Measurements from ENCODE around the gene TGFBR3.

TGFBR3 gene

DNA sequence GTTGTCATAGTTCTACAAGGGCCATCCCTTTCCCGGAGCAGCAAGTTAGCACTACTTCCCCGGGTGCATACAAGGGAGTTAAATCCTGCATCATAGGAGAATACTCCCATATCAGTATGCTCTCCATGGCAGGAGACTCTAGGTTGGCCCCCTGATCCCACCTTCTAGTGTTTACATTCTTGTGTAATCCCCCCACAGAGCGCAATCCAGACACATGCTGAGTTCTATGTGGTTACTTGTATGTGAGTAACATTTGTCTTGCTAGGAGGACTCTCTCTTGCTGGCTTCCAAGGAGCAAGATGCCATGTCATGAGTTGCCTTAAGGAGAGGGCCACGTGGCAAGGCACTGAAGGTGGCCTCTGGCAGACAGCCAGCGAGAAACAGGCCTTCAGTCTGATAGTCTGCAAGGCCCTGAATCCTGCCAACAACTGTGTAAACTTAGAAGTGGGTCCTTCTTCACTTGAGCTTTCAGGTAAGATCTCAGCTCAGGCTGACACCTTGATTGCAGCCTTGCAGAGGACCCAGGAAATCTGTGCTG lies 230.0 kb downstream of the TGFBR3 start:
- intact Hi-C loops (cut with DNase I): no loop called here
- DNase-seq: no peak

DNA sequence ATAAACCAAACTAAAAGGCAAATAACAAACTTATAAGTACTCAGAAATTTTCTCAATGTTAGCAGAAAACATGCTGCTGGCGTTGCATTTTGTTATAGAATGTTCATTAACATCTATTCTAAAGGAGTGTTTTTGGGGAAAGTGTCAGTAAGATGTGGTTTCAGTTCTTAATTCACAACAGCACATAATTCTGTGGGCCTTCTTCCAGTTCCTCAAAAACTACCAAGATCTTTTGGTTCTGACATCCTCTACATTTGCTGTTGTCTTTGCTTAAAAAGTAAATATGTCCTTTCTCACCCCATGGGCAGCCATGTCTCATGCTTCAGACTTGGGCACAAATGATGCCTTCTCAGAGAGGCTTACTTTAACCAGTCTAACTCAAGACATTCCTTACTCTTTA lies 232.8 kb downstream of the TGFBR3 start:
- no peak for DNase-seq
- intact Hi-C loops (cut with DNase I): no loop called here

GRCh38 chr1:91651661-91652071 lies 234.3 kb downstream of the TGFBR3 start:
- DNase-seq: no peak
- intact Hi-C loops (cut with DNase I): no loop called here

- intact Hi-C loops (cut with DNase I): no loop called here
- DNase-seq: no peak
Observed at GRCh38 chr1:91651243-91651642, 234.7 kb downstream of the TGFBR3 start.

- intact Hi-C loops (cut with DNase I): no loop called here
- no peak for DNase-seq
Observed at GRCh38 chr1:91650764-91651163, 235.2 kb downstream of the TGFBR3 start.

DNA sequence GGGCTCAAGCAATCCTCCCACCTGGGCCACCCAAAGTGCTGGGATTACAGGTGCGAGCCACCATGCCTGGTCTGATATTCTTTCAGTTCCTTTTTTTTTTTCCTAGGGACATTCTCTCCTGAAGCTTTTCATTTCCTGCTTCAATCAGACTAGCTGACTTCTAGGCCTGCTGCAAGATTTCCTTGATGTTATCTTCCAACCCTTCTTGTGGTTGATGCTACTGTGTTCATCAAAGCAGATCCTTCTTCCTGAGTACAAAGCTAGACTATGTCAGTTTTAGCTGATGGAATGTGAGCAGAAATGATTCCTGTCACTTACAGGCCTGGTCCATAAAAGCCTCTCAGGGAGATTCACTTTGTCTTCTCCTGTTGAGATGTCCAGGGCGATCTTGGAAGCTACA lies 238.9 kb downstream of the TGFBR3 start:
- intact Hi-C loops (cut with DNase I): no loop called here
- no peak for DNase-seq

GRCh38 chr1:91645031-91645430 lies 240.9 kb downstream of the TGFBR3 start:
- intact Hi-C loops (cut with DNase I): no loop called here

GRCh38 chr1:91643431-91643830 lies 242.5 kb downstream of the TGFBR3 start:
- no peak for DNase-seq
- intact Hi-C loops (cut with DNase I): no loop called here

More at GRCh38 chr1:91645031-91645430, 240.9 kb downstream of the TGFBR3 start:
- no peak for DNase-seq

DNA sequence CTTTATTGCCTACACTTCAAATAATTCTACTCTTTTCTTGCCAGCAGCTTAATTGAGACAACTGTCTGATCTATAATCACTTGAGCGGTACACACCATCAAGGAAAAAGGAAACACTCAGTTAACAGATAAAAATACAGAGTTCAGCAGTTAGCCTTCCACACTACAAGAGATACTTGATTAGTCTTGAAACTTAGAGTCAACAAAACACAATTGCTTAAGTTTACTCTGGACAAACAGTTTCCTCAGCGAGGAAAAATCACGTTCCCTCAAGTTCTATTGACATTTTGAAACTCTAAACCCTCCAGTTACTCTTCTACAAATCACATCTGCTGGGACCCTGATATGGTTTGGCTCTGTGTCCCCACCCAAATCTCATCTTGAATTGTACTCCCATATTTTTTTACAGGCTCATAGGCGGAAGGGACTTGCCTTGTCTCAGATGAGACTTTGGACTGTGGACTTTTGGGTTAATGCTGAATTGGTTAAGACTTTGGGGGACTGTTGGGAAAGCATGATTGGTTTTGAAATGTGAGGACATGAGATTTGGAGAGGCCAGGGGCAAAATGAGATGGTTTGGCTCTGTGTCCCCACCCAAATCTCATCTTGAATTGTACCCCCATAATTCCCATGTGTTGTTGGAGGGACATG lies 244.9 kb downstream of the TGFBR3 start:
- intact Hi-C loops (cut with DNase I): no loop called here
- no peak for DNase-seq

- DNase-seq: no peak
- intact Hi-C loops (cut with DNase I): no loop called here
Observed at GRCh38 chr1:91637539-91637994, 248.4 kb downstream of the TGFBR3 start.

DNA sequence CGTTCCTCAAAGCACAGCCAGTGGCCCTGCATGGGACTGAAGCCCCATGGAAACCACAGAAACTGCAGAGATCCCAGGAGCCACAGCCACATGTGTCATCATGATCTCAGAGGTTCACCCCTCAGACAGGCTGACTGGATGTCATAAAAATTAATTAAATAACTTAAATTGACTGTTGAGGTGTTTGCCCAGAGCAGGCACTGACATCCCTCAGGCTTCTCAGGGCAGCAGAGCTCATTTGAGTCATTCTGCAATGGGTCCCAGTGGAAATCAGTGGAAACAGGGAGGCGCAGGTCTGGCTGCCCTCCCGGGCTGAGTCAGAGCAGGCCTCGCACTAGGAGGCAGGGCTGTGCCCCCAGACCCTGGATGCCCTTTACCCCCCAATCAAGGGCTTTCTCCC lies 250.2 kb downstream of the TGFBR3 start:
- intact Hi-C loops (cut with DNase I): no loop called here
- no peak for DNase-seq

DNA sequence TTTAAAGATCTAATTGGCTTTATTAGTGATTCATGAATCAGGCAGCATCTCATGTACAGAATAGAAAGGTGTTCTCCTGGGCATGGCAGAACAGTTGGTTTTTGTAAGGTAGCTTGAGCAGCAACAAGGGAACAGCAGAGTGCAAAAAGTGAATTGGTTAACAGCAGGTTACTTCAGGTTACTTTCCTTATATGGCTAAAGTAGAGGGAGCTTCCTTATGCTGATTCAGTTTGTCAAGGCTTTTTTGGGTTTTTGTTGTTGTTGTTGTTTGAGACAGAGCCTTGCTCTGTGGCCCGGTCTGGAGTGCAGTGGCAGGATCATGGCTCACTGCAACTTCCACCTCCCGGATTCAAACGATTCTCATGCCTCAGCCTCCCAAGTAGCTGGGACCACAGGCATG lies 252.5 kb downstream of the TGFBR3 start:
- DNase-seq: peak in 1 of 42 donors; percentile 15
- intact Hi-C loops (cut with DNase I): no loop called here

DNA sequence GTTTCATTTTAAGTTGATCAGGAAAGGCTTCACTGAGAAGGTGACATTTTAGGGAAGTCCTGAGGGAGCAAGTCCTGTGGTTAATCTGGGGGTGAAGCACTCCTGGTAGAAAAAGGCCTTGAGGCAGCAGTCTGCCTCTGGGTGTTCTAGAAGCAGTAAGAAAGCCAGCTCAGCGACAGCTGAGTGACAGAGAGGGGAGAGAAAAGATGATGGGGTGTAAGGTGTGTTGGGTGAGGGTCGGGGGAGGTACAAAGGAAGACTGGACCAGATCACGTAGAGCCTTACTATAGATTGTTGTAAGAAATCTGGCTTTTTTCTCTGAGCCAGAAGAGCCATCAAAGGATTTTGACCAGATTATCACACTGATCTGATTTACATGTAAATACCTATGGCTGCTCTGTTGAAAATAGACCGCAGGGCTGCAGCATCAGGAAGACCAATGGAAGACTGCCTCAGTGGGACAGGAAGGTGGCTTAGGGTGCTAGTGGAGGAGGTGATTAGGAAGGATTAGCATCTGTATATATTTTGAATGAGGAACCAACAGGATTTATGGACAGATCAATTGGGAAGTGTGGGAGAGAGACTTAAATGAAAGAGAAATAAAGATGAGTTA lies 254.1 kb downstream of the TGFBR3 start:
- intact Hi-C loops (cut with DNase I): no loop called here
- no peak for DNase-seq

DNA sequence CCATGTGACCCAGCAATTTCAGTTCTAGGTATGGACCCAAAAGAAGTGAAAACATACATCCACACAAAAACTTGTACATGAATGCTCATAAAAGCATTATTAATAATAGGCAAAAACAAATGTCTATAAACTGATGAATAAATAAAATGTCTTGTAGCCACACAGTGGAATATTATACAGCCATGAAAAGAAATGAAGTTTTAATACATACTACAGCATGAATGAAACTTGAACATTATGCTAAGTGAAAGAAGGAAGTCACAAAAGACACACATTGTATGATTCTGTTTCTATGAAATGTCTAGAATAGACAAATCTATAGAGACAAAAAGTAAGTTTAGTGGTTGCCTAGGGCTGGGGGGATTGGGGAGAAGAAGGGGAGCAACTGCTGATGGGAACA lies 255.1 kb downstream of the TGFBR3 start:
- intact Hi-C loops (cut with DNase I): no loop called here
- DNase-seq: no peak
